A549 (cell line): Measurements from ENCODE around the gene AGAP3. TPM values are rescaled to one million over a fixed set of nuclear protein-coding genes. Genes with fewer than 3 reads are reported as not detected.

Source experiments
- ATAC-seq, 2 experiments: fragments of 200-7000 bp in 1 of 2; fragments of >200 bp in 1 of 2; cut with Nextera tagmentation in 1 of 2; cut with Tn5 transposase in 1 of 2; 3 replicates each; pipeline versions ENCODE4 v1.8.0 to v1.9.1; 2018 to 2020; ENCODE audit warnings: mild to moderate bottlenecking in 1 of 2, moderate library complexity in 1 of 2
- CTCF ChIA-PET: fragments of 300-600 bp; sonication (Branson Sonifier 250); formaldehyde crosslinking; extraction: SDS; loops from one replicate; lab custom pipeline; 2021; ENCODE audit warnings: antibody characterized with exemption, inconsistent platforms; lab: Yijun Ruan, JAX
- POLR2A ChIA-PET: fragments of 350-600 bp; formaldehyde crosslinking; extraction: SDS; loops from one replicate; lab custom pipeline; 2021; ENCODE audit warnings: antibody characterized with exemption, inconsistent platforms; lab: Yijun Ruan, JAX
- DNase-seq, 2 experiments: peaks; one replicate each; pipeline versions ENCODE4 v3.0.0 to v3.0.0-alpha.2; 2011 to 2016; ENCODE audit warnings: low read depth in 1 of 2, low spot score in 1 of 2
- FAIRE-seq: peaks from 2 replicates; lab custom pipeline; 2011; peaks lifted over from hg19 to GRCh38; lab: Jason Lieb, UNC
- H3K27ac ChIP-seq, 2 experiments: fragments of >200 bp; sonication (Bioruptor Twin); formaldehyde crosslinking; 3 replicates each; pipeline ENCODE4 v1.5.1; 2016 to 2017
- H3K4me1 ChIP-seq: fragments of >200 bp; sonication (Bioruptor Twin); formaldehyde crosslinking; 3 replicates; pipeline ENCODE4 v1.6.1; 2016
- H3K4me2 ChIP-seq: fragments of >200 bp; sonication (Bioruptor Twin); formaldehyde crosslinking; 3 replicates; pipeline ENCODE4 v1.6.1; 2016
- H3K4me3 ChIP-seq: fragments of >200 bp; sonication (Bioruptor Twin); formaldehyde crosslinking; 3 replicates; pipeline ENCODE4 v1.5.1; 2016
- H3K9me3 ChIP-seq: fragments of >200 bp; sonication (Bioruptor Twin); formaldehyde crosslinking; 3 replicates; pipeline ENCODE4 v1.6.1; 2016
- BHLHE40 ChIP-seq: IDR thresholded peaks from 2 replicates; pipeline ENCODE4 v1.6.1; 2012; ENCODE audit warnings: low read depth, low read length, inconsistent platforms
- CBX2 ChIP-seq: fragments of 200-600 bp; sonication (generic); IDR thresholded peaks from 2 replicates; pipeline ENCODE4 v1.6.1; 2016; ENCODE audit warnings: low read depth, mild to moderate bottlenecking, borderline replicate concordance
- CBX8 ChIP-seq: fragments of 200-600 bp; sonication (generic); IDR thresholded peaks from 2 replicates; pipeline ENCODE4 v1.6.1; 2016
- EHMT2 ChIP-seq: fragments of 200-600 bp; sonication (generic); IDR thresholded peaks from 2 replicates; pipeline ENCODE4 v1.6.1; 2016; ENCODE audit warnings: antibody characterized with exemption, low read depth, mild to moderate bottlenecking, moderate library complexity
- ELK1 ChIP-seq: fragments of 150-350 bp; IDR thresholded peaks from 2 replicates; pipeline ENCODE4 v1.6.1; 2014; ENCODE audit warnings: low read depth, mild to moderate bottlenecking, low read length
- ESRRA ChIP-seq: fragments of 150-350 bp; IDR thresholded peaks from 2 replicates; pipeline ENCODE4 v1.6.1; 2014; ENCODE audit warnings: mild to moderate bottlenecking, low read length, borderline replicate concordance
- FOSB ChIP-seq: fragments of 250-450 bp; sonication (Bioruptor Pico); IDR thresholded peaks from 2 replicates; pipeline ENCODE4 v1.5.0; 2020; ENCODE audit warnings: mild to moderate bottlenecking, moderate library complexity
- HMGXB4 ChIP-seq: fragments of 250-450 bp; sonication (Bioruptor Pico); IDR thresholded peaks from 2 replicates; pipeline ENCODE4 v1.5.0; 2021; ENCODE audit warnings: mild to moderate bottlenecking, moderate library complexity, borderline replicate concordance
- KDM5A ChIP-seq: fragments of 200-600 bp; sonication (generic); IDR thresholded peaks from 2 replicates; pipeline ENCODE4 v1.6.1; 2016; ENCODE audit warnings: antibody characterized with exemption, mild to moderate bottlenecking
- MAFK ChIP-seq: fragments of 450-650 bp; IDR thresholded peaks from 2 replicates; pipeline ENCODE4 v1.6.1; 2014; ENCODE audit not compliant: partially characterized antibody
- MYC ChIP-seq: IDR thresholded peaks from 2 replicates; pipeline ENCODE4 v1.6.1; 2012; ENCODE audit warnings: mild to moderate bottlenecking, inconsistent platforms, low read length, improper control_type of control experiment, borderline replicate concordance
- NPAS2 ChIP-seq: fragments of 250-450 bp; sonication (Bioruptor Pico); IDR thresholded peaks from 2 replicates; pipeline ENCODE4 v1.8.0; 2022; ENCODE audit warnings: mild to moderate bottlenecking, moderate library complexity, borderline replicate concordance
- PBX3 ChIP-seq: IDR thresholded peaks from 2 replicates; pipeline ENCODE4 v1.6.1; 2012
- PHF8 ChIP-seq: fragments of 200-600 bp; sonication (generic); IDR thresholded peaks from 2 replicates; pipeline ENCODE4 v1.6.1; 2016; ENCODE audit warnings: low read depth, mild to moderate bottlenecking, antibody characterized with exemption, moderate library complexity, borderline replicate concordance
- POLR2A ChIP-seq: IDR thresholded peaks from 2 replicates; pipeline ENCODE4 v1.6.1; 2012; ENCODE audit warnings: mild to moderate bottlenecking, low read length
- RAD21 ChIP-seq, 2 experiments: fragments of >200 bp in 1 of 2; sonication (Bioruptor Twin) in 1 of 2; formaldehyde crosslinking in 1 of 2; IDR thresholded peaks in 1 of 2; conservative IDR thresholded peaks in 1 of 2; 2 replicates in 1 of 2; 3 replicates in 1 of 2; pipeline ENCODE4 v1.6.1; 2012 to 2018; ENCODE audit warnings: inconsistent platforms in 1 of 2
- RCOR1 ChIP-seq: fragments of 150-350 bp; IDR thresholded peaks from 2 replicates; pipeline ENCODE4 v1.6.1; 2014; ENCODE audit warnings: antibody characterized with exemption, low read length, low read depth
- RNF2 ChIP-seq: fragments of 200-600 bp; sonication (generic); IDR thresholded peaks from 2 replicates; pipeline ENCODE4 v1.6.1; 2016; ENCODE audit warnings: low read depth, mild to moderate bottlenecking, antibody characterized with exemption, moderate library complexity, borderline replicate concordance
- TFCP2L1 ChIP-seq: fragments of 250-450 bp; sonication (Bioruptor Pico); IDR thresholded peaks from 2 replicates; pipeline ENCODE4 v1.5.0; 2021; ENCODE audit warnings: mild to moderate bottlenecking
- ZC3H11A ChIP-seq: fragments of 450-650 bp; IDR thresholded peaks from 2 replicates; pipeline ENCODE4 v1.6.1; 2014; ENCODE audit warnings: antibody characterized with exemption, mild to moderate bottlenecking
- ZNF302 ChIP-seq: fragments of 250-450 bp; sonication (Bioruptor Pico); IDR thresholded peaks from 2 replicates; pipeline ENCODE4 v1.9.0; 2021; ENCODE audit warnings: inconsistent platforms, mild to moderate bottlenecking, moderate library complexity
- ZSCAN20 ChIP-seq: fragments of 250-450 bp; sonication (Bioruptor Pico); IDR thresholded peaks from 2 replicates; pipeline ENCODE4 v1.8.0; 2022; ENCODE audit warnings: mild to moderate bottlenecking, moderate library complexity
- WGBS: methylation state at CpG from one replicate; pipeline ENCODE4 v1.1.6; 2017; ENCODE audit errors: missing lambda C conversion rate; 5-methylcytosine and 5-hydroxymethylcytosine counted together
- polyA plus RNA-seq, 4 experiments: library from polyadenylated mRNA; depleted of rRNA in 3 of 4; stranded (reverse); fragments of >200 nt; fragmentation: RNase III in 1 of 4; extraction: RNeasy Plus Mini Kit Qiagen cat#74134 plus additional on column Dnase treatment in 1 of 4; gene quantifications; 2 replicates in 3 of 4; 3 replicates in 1 of 4; pipeline ENCODE4 v1.2.3, GENCODE V29; 2011 to 2017
- TF ChIP-seq, protein P1 (sequence below): IDR thresholded peaks from 2 replicates; pipeline ENCODE4 v1.6.1; 2012; ENCODE audit warnings: low read depth, borderline replicate concordance
- TF ChIP-seq, protein P2 (sequence below): fragments of 450-650 bp; IDR thresholded peaks from 2 replicates; pipeline ENCODE4 v1.6.1; 2014; ENCODE audit warnings: antibody characterized with exemption

Gene AGAP3
- polyA plus RNA-seq, 2 of the 4 experiments (the other 2 are of a cell fraction): 33.8 to 45.9 TPM

GRCh38 chr7:151047976-151048815 lies 38.1 kb upstream of the AGAP3 start, which contains the start of gene ASIC3:
ASIC3 (plus strand) TSS chr7:151048531; CDS start chr7:151048886, 355 bp downstream.
- TF ChIP-seq ZSCAN20 (CRISPR knock-in tag) (no peak), FOSB (CRISPR knock-in tag) (no peak), NPAS2 (no peak), ZC3H11A (no peak), PHF8 (no peak), ZNF302 (CRISPR knock-in tag) (no peak), MAFK (no peak), KDM5A (no peak), ESRRA (no peak), EHMT2 (no peak), RCOR1 (no peak), HMGXB4 (CRISPR knock-in tag) (no peak), RAD21 (conservative IDR thresholded peaks at IDR 0.05 in 1 of 2, IDR thresholded peaks at IDR 0.05 in 1 of 2) (no peak), TFCP2L1 (CRISPR knock-in tag) (no peak)
- TF ChIP-seq, protein P1, sequence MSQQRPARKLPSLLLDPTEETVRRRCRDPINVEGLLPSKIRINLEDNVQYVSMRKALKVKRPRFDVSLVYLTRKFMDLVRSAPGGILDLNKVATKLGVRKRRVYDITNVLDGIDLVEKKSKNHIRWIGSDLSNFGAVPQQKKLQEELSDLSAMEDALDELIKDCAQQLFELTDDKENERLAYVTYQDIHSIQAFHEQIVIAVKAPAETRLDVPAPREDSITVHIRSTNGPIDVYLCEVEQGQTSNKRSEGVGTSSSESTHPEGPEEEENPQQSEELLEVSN: no peak
- POLR2A ChIA-PET: interaction anchor here (0.6 to 1.8 kb wide), 3 partner anchors 9 to 69 kb away, joined by 3 to 9 read pairs (median 3); partner anchors contain the start of gene ABCB8
- DNase-seq: no peak
- 95% methylated on average over 18 of the region's 22 CpGs for WGBS
- Histone ChIP-seq H3K4me2 (no peak within 1 kb of the TSS), H3K9me3 (no peaks in the 10 kb centered on the region), H3K4me1 (peaks cover 7% of the 10 kb centered on the region; the same call in 1 of the 3 replicates), H3K4me3 (no peak within 1 kb of the TSS), H3K27ac (0 out of 6 replicates have a peak within 1 kb of the TSS, but pooled peaks of 1 of the 2 experiments have one; percentile 11)
- ATAC-seq: peak in 1 of 2 experiments; percentile 1; a peak in 2 of 6 replicates
- CTCF ChIA-PET: interaction anchor here (1.0 kb wide), 1 partner anchor 30 kb away, joined by 3 read pairs; no protein-coding TSS in a partner anchor
- FAIRE-seq: no peak

DNA sequence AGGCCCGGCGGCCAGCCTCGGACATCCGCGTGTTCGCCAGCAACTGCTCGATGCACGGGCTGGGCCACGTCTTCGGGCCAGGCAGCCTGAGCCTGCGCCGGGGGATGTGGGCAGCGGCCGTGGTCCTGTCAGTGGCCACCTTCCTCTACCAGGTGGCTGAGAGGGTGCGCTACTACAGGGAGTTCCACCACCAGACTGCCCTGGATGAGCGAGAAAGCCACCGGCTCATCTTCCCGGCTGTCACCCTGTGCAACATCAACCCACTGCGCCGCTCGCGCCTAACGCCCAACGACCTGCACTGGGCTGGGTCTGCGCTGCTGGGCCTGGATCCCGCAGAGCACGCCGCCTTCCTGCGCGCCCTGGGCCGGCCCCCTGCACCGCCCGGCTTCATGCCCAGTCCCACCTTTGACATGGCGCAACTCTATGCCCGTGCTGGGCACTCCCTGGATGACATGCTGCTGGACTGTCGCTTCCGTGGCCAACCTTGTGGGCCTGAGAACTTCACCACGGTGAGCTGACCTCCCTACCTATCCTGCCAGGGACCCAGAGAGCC lies 37.3 kb upstream of the AGAP3 start:
- ChIA-PET CTCF (interaction anchor here (1.2 kb wide), 1 partner anchor 19 kb away, joined by 4 read pairs; no protein-coding TSS in a partner anchor), POLR2A (no interaction called here)
- no peak overlapping the region for H3K4me3 ChIP-seq
- no peak overlapping the region for H3K27ac ChIP-seq
- ATAC-seq (peak in 1 of 2 experiments; percentile 2; a peak in 2 of 6 replicates), FAIRE-seq (no peak), DNase-seq (no peak)
- H3K9me3 ChIP-seq: no peaks in the 10 kb centered on the region
- peaks cover 7% of the 10 kb centered on the region; the same call in 1 of the 3 replicates for H3K4me1 ChIP-seq
- WGBS: 92% methylated on average over 26 of the region's 38 CpGs
- H3K4me2 ChIP-seq: no peak overlapping the region
- TF ChIP-seq BHLHE40: no peak
- no peak for TF ChIP-seq TFCP2L1 (CRISPR knock-in tag)
- TF ChIP-seq KDM5A: no peak
- TF ChIP-seq, protein P2, sequence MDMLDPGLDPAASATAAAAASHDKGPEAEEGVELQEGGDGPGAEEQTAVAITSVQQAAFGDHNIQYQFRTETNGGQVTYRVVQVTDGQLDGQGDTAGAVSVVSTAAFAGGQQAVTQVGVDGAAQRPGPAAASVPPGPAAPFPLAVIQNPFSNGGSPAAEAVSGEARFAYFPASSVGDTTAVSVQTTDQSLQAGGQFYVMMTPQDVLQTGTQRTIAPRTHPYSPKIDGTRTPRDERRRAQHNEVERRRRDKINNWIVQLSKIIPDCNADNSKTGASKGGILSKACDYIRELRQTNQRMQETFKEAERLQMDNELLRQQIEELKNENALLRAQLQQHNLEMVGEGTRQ: no peak
- TF ChIP-seq ELK1: no peak
- no peak for TF ChIP-seq RNF2
- TF ChIP-seq POLR2A: no peak
- no peak for TF ChIP-seq ESRRA
- no peak for TF ChIP-seq MYC
- TF ChIP-seq CBX8: no peak
- no peak for TF ChIP-seq CBX2
- no peak for TF ChIP-seq PBX3
- no peak for TF ChIP-seq FOSB (CRISPR knock-in tag)
